ENCODE measurements around the gene MRPL22. TPM values are rescaled to one million over a fixed set of nuclear protein-coding genes. Genes with fewer than 3 reads are reported as not detected.
"Not testable (repeated sequence)": the region's sequence is repeated elsewhere in the genome, so short reads cannot be mapped to it uniquely, and the experiment has no call there.

Gene MRPL22
- total RNA-seq, 1 donor from 2014 or later = 31.4 TPM

- Histone ChIP-seq H3K4me3 (no peak overlapping the region), H3K27me3 (no peaks in the 10 kb centered on the region), H3K27ac (peak overlapping the region; percentile 75), H3K9me3 (no peaks in the 10 kb centered on the region), H3K36me3 (peaks cover 83% of the 10 kb centered on the region), H3K4me1 (peaks cover 23% of the 10 kb centered on the region)
- no peak for ATAC-seq
- intact Hi-C loops (cut with DNase I) = no loop called here
- no peak for DNase-seq
- TF ChIP-seq CTCF (IDR thresholded peaks at IDR 0.05) = no peak
Measured at GRCh38 chr5:154898210-154898609, 42.7 kb upstream of the MRPL22 start.

GRCh38 chr5:154899151-154899816 is 41.6 kb upstream of the MRPL22 start:
- Histone ChIP-seq H3K4me3 (no peak overlapping the region), H3K27me3 (no peaks in the 10 kb centered on the region), H3K4me1 (peaks cover 23% of the 10 kb centered on the region), H3K27ac (peak overlapping the region; percentile 75), H3K36me3 (peaks cover 82% of the 10 kb centered on the region), H3K9me3 (no peaks in the 10 kb centered on the region)
- ATAC-seq (peak; percentile 93), DNase-seq (peak; percentile 75)
- no peak for TF ChIP-seq CTCF (IDR thresholded peaks at IDR 0.05)
- intact Hi-C loops (cut with DNase I) = no loop called here

GRCh38 chr5:154900066-154900465 is 40.8 kb upstream of the MRPL22 start:
- no peak for TF ChIP-seq CTCF (IDR thresholded peaks at IDR 0.05)
- Histone ChIP-seq H3K4me1 (peaks cover 23% of the 10 kb centered on the region), H3K27ac (peak overlapping the region; percentile 75), H3K4me3 (no peak overlapping the region), H3K36me3 (peaks cover 84% of the 10 kb centered on the region), H3K9me3 (no peaks in the 10 kb centered on the region), H3K27me3 (no peaks in the 10 kb centered on the region)
- intact Hi-C loops (cut with DNase I) = no loop called here
- no peak for DNase-seq
- no peak for ATAC-seq

- no peak overlapping the region for H3K4me3 ChIP-seq
- no peak for ATAC-seq
- TF ChIP-seq CTCF (IDR thresholded peaks at IDR 0.05) = no peak
- no peak for DNase-seq
- H3K27ac ChIP-seq = no peak overlapping the region
- H3K27me3 ChIP-seq = no peaks in the 10 kb centered on the region
- H3K36me3 ChIP-seq = peaks cover 82% of the 10 kb centered on the region
- no peaks in the 10 kb centered on the region for H3K9me3 ChIP-seq
- peaks cover 23% of the 10 kb centered on the region for H3K4me1 ChIP-seq
- intact Hi-C loops (cut with DNase I) = no loop called here
Measured at GRCh38 chr5:154901276-154901675, 39.6 kb upstream of the MRPL22 start.

GRCh38 chr5:154901913-154902312 is 39.0 kb upstream of the MRPL22 start:
- ATAC-seq = no peak

DNA sequence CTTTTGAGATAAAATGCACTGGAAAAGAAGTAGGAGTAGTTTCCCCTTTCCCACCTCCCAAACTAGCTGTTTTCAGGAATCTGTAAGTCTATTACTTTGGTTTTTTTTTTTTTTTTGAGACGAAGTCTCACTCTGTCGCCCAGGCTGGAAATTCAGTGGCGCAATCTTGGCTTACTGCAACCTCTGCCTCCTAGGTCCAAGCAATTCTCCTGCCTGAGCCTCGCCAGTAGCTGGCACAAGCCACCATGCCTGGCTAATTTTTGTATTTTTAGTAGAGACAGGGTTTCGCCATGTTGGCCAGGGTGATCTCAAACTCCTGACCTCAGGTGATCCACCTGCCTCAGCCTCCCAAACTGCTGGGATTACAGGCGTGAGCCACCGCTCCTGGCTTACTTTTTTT is 35.3 kb upstream of the MRPL22 start:
- H3K4me3 ChIP-seq; H3K4me1 ChIP-seq; H3K27me3 ChIP-seq; H3K27ac ChIP-seq; DNase-seq; intact Hi-C loops (cut with DNase I); H3K9me3 ChIP-seq; ATAC-seq: not testable (repeated sequence)
- peaks cover 85% of the 10 kb centered on the region for H3K36me3 ChIP-seq

More at GRCh38 chr5:154901913-154902312, 39.0 kb upstream of the MRPL22 start:
- intact Hi-C loops (cut with DNase I) = no loop called here
- no peaks in the 10 kb centered on the region for H3K9me3 ChIP-seq
- H3K4me3 ChIP-seq = no peak overlapping the region
- TF ChIP-seq CTCF (IDR thresholded peaks at IDR 0.05) = no peak
- no peak overlapping the region for H3K27ac ChIP-seq
- H3K4me1 ChIP-seq = peaks cover 23% of the 10 kb centered on the region
- H3K27me3 ChIP-seq = no peaks in the 10 kb centered on the region
- peaks cover 84% of the 10 kb centered on the region for H3K36me3 ChIP-seq
- DNase-seq = no peak
